HCT116 (cell line): Measurements from ENCODE around the gene KASH5. TPM values are rescaled to one million over a fixed set of nuclear protein-coding genes. Genes with fewer than 3 reads are reported as not detected.

Experiments used
- ATAC-seq: fragments of 200-7000 bp; cut with Tn5 transposase; 2 replicates; pipeline ENCODE4 v1.9.1; 2020; ENCODE audit warnings: mild to moderate bottlenecking, moderate library complexity
- BruUV-seq: library from RNA; stranded (reverse); fragments of 400-500 nt; replicated peaks from 2 replicates; lab custom pipeline; 2021; lab: Mats Ljungman, UMichigan
- CTCF ChIA-PET: fragments of 300-600 bp; sonication (Branson Sonifier 250); formaldehyde crosslinking; loops from one replicate; lab custom pipeline; 2021; ENCODE audit warnings: antibody characterized with exemption; lab: Charles Lee
- POLR2A ChIA-PET: fragments of 300-600, 350-600 bp; sonication (Branson Sonifier 250); formaldehyde crosslinking; loops from one replicate; lab custom pipeline; 2021; ENCODE audit warnings: antibody characterized with exemption; lab: Charles Lee
- RAD21 ChIA-PET, 2 experiments: fragments of 300-600 bp; sonication (Branson Sonifier 250); formaldehyde crosslinking; loops; one replicate each; lab custom pipeline; 2023; ENCODE audit warnings: low total read pairs in 2 of 2; ENCODE audit not compliant: uncharacterized antibody in 2 of 2, unreplicated experiment in 2 of 2, low non-redundant PET in 1 of 2; lab: Charles Lee
- DNase-seq: peaks from one replicate; pipeline ENCODE4 v3.0.0-alpha.2; 2010; ENCODE audit warnings: low read depth, low spot score
- H2AFZ ChIP-seq: fragments of 200-600 bp; shearing (Covaris generic), sonication (generic); 2 replicates; pipeline ENCODE4 v1.6.1; 2017; ENCODE audit warnings: low read depth, mixed run types, mixed read lengths, antibody characterized with exemption, low read length; ENCODE audit not compliant: poor library complexity, severe bottlenecking
- H3K27ac ChIP-seq: 2 replicates; pipeline ENCODE4 v1.5.1; 2012; ENCODE audit warnings: low read depth, low read length
- H3K27me3 ChIP-seq: fragments of 200-600 bp; sonication (generic); 2 replicates; pipeline ENCODE4 v1.6.1; 2016; ENCODE audit warnings: mixed run types, low read length, mixed read lengths; ENCODE audit not compliant: insufficient read depth
- H3K36me3 ChIP-seq, 2 experiments: fragments of 200-500 bp in 1 of 2; fragments of 200-600 bp in 1 of 2; sonication (Bioruptor generic) in 1 of 2; sonication (generic) in 1 of 2; 2 replicates each; pipeline versions ENCODE4 v1.5.1 to v1.6.1; 2014 to 2016; ENCODE audit warnings: low read length in 2 of 2, inconsistent platforms in 1 of 2, mixed read lengths in 1 of 2, mixed run types in 1 of 2; ENCODE audit not compliant: insufficient read depth in 2 of 2, control insufficient read depth in 1 of 2
- H3K4me1 ChIP-seq, 2 experiments: fragments of 200-600 bp in 1 of 2; sonication (generic) in 1 of 2; 2 replicates each; pipeline versions ENCODE4 v1.5.1 to v1.6.1; 2012 to 2017; ENCODE audit warnings: low read length in 2 of 2, inconsistent platforms in 1 of 2, mild to moderate bottlenecking in 1 of 2, mixed read lengths in 1 of 2, mixed run types in 1 of 2, moderate library complexity in 1 of 2; ENCODE audit not compliant: insufficient read depth in 2 of 2, control insufficient read depth in 1 of 2
- H3K4me2 ChIP-seq: fragments of 200-600 bp; sonication (generic); 2 replicates; pipeline ENCODE4 v1.6.1; 2017; ENCODE audit warnings: mixed run types, low read length, mixed read lengths
- H3K4me3 ChIP-seq, 2 experiments: fragments of 200-600 bp in 1 of 2; sonication (generic) in 1 of 2; replicated peaks in 1 of 2; 2 replicates each; pipeline ENCODE4 v1.5.1; 2011 to 2016; ENCODE audit warnings: low read length in 2 of 2, control low read depth in 1 of 2, low read depth in 1 of 2, mild to moderate bottlenecking in 1 of 2, mixed read lengths in 1 of 2, mixed run types in 1 of 2
- H3K79me2 ChIP-seq: fragments of 200-600 bp; sonication (generic); 2 replicates; pipeline ENCODE4 v1.6.1; 2017; ENCODE audit warnings: mild to moderate bottlenecking, mixed run types, low read length, moderate library complexity, mixed read lengths; ENCODE audit not compliant: insufficient read depth
- H3K9ac ChIP-seq: fragments of 200-600 bp; sonication (generic); 2 replicates; pipeline ENCODE4 v1.6.1; 2016; ENCODE audit warnings: low read length, mixed read lengths
- H3K9me2 ChIP-seq: fragments of 200-600 bp; sonication (generic), shearing (Covaris generic); 2 replicates; pipeline ENCODE4 v1.6.1; 2017; ENCODE audit warnings: mixed run types, mild to moderate bottlenecking, moderate library complexity; ENCODE audit not compliant: insufficient read depth
- H3K9me3 ChIP-seq, 2 experiments: fragments of 200-500 bp in 1 of 2; fragments of 200-600 bp in 1 of 2; sonication (Bioruptor generic) in 1 of 2; sonication (generic) in 1 of 2; 2 replicates each; pipeline ENCODE4 v1.6.1; 2014 to 2017; ENCODE audit warnings: low read length in 2 of 2, mixed read lengths in 2 of 2, inconsistent platforms in 1 of 2, low read depth in 1 of 2, mild to moderate bottlenecking in 1 of 2, mixed run types in 1 of 2, moderate library complexity in 1 of 2; ENCODE audit not compliant: control insufficient read depth in 1 of 2, insufficient read depth in 1 of 2
- H4K20me1 ChIP-seq: fragments of 200-600 bp; sonication (generic), shearing (Covaris generic); 2 replicates; pipeline ENCODE4 v1.6.1; 2017; ENCODE audit warnings: mixed run types, mild to moderate bottlenecking, moderate library complexity; ENCODE audit not compliant: insufficient read depth
- POLR2A ChIP-seq: IDR thresholded peaks from 2 replicates; pipeline ENCODE4 v1.7.0; 2011; ENCODE audit warnings: borderline replicate concordance; ENCODE audit not compliant: insufficient read depth, insufficient read length; ENCODE audit errors: extremely low read depth
- POLR2AphosphoS5 ChIP-seq: IDR thresholded peaks from 2 replicates; pipeline ENCODE4 v1.6.1; 2011; ENCODE audit warnings: mild to moderate bottlenecking, low read depth, low read length, moderate library complexity
- SIN3A ChIP-seq: IDR thresholded peaks from 2 replicates; pipeline ENCODE4 v1.6.1; 2012; ENCODE audit warnings: low read depth
- SP1 ChIP-seq: IDR thresholded peaks from 2 replicates; pipeline ENCODE4 v1.6.1; 2012; ENCODE audit warnings: low read depth
- SRF ChIP-seq: IDR thresholded peaks from 2 replicates; pipeline ENCODE4 v1.6.1; 2012; ENCODE audit warnings: low read depth
- TCF7L2 ChIP-seq: IDR thresholded peaks from 2 replicates; pipeline ENCODE4 v1.7.0; 2011; ENCODE audit warnings: borderline replicate concordance, inconsistent platforms; ENCODE audit not compliant: insufficient read depth, insufficient read length; ENCODE audit errors: extremely low read depth
- ZBTB33 ChIP-seq: IDR thresholded peaks from 2 replicates; pipeline ENCODE4 v1.6.1; 2011; ENCODE audit warnings: mild to moderate bottlenecking, low read length, moderate library complexity; ENCODE audit not compliant: insufficient replicate concordance; ENCODE audit errors: extremely low read depth
- ZFX ChIP-seq: fragments of 450-650 bp; IDR thresholded peaks from 2 replicates; pipeline ENCODE4 v1.6.1; 2017
- intact Hi-C: fragments of 100-400 bp; cut with micrococcal nuclease; formaldehyde crosslinking; loops from 2 replicates; pipeline ENCODE4 v1.10.0; 2022
- total RNA-seq: library from RNA; stranded (reverse); gene quantifications from one replicate; pipeline ENCODE4 v1.2.1, GENCODE V29; 2021; ENCODE audit not compliant: unreplicated experiment
- TF ChIP-seq, protein P1 (sequence below), 3 experiments: fragments of 200-600 bp in 1 of 3; sonication (generic) in 1 of 3; IDR thresholded peaks in 2 of 3; conservative IDR thresholded peaks in 1 of 3; 2 replicates each; pipeline ENCODE4 v1.5.1; 2012 to 2017; ENCODE audit warnings: low read depth in 2 of 3, low read length in 2 of 3, antibody characterized with exemption in 1 of 3, borderline replicate concordance in 1 of 3, control low read depth in 1 of 3, mild to moderate bottlenecking in 1 of 3, mixed read lengths in 1 of 3, mixed run types in 1 of 3, moderate library complexity in 1 of 3; ENCODE audit not compliant: insufficient read depth in 1 of 3
- TF ChIP-seq, protein P2 (sequence below): IDR thresholded peaks from 2 replicates; pipeline ENCODE4 v1.6.1; 2012
- TF ChIP-seq, protein P3 (sequence below): IDR thresholded peaks from 2 replicates; pipeline ENCODE4 v1.6.1; 2012; ENCODE audit warnings: low read depth

Gene KASH5
- total RNA-seq, 1 experiment from 2014 or later: not detected

DNA sequence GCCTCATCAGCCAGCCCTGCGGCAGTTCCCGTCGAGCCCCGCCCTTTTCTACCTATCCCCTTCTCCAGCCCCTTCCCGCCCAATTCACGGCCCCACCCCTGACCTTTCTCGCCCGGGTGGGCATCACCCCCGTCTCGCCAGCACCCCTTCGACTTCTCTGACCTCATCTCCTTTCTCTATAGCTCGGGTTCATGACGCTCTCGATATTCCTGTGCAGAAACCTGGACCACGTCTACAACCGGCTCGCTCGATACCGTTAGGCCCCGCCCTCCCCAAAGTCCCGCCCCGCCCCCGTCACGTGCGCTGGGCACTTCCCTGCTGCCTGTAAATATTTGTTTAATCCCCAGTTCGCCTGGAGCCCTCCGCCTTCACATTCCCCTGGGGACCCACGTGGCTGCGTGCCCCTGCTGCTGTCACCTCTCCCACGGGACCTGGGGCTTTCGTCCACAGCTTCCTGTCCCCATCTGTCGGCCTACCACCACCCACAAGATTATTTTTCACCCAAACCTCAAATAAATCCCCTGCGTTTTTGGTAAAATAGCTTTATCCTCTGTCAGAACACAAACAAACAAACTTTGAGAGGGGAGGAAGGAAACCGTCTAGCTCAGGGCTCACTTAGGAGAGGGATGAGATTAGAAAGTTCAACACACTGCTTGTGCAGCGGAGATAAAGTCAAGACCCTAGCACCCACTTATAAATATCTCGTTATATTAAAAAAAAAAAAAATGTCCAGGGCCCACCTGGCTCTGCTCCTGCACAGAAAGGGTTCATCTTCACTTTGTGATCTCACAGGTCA is 47.8 kb upstream of the KASH5 start (continued):
- TF ChIP-seq, protein P1, sequence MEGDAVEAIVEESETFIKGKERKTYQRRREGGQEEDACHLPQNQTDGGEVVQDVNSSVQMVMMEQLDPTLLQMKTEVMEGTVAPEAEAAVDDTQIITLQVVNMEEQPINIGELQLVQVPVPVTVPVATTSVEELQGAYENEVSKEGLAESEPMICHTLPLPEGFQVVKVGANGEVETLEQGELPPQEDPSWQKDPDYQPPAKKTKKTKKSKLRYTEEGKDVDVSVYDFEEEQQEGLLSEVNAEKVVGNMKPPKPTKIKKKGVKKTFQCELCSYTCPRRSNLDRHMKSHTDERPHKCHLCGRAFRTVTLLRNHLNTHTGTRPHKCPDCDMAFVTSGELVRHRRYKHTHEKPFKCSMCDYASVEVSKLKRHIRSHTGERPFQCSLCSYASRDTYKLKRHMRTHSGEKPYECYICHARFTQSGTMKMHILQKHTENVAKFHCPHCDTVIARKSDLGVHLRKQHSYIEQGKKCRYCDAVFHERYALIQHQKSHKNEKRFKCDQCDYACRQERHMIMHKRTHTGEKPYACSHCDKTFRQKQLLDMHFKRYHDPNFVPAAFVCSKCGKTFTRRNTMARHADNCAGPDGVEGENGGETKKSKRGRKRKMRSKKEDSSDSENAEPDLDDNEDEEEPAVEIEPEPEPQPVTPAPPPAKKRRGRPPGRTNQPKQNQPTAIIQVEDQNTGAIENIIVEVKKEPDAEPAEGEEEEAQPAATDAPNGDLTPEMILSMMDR (IDR thresholded peaks at IDR 0.05 in 2 of 3, conservative IDR thresholded peaks at IDR 0.05 in 1 of 3; ENCODE audit: borderline replicate concordance in 1 of 3, insufficient read depth in 1 of 3, low read depth in 2 of 3, low read length in 2 of 3): no peak
- TF ChIP-seq SIN3A (no peak), ZFX (no peak), SRF (no peak), TCF7L2 (no peak), POLR2A (no peak)
- TF ChIP-seq, protein P2, sequence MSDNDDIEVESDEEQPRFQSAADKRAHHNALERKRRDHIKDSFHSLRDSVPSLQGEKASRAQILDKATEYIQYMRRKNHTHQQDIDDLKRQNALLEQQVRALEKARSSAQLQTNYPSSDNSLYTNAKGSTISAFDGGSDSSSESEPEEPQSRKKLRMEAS: no peak
- TF ChIP-seq, all 23 proteins: peak for 0

DNA sequence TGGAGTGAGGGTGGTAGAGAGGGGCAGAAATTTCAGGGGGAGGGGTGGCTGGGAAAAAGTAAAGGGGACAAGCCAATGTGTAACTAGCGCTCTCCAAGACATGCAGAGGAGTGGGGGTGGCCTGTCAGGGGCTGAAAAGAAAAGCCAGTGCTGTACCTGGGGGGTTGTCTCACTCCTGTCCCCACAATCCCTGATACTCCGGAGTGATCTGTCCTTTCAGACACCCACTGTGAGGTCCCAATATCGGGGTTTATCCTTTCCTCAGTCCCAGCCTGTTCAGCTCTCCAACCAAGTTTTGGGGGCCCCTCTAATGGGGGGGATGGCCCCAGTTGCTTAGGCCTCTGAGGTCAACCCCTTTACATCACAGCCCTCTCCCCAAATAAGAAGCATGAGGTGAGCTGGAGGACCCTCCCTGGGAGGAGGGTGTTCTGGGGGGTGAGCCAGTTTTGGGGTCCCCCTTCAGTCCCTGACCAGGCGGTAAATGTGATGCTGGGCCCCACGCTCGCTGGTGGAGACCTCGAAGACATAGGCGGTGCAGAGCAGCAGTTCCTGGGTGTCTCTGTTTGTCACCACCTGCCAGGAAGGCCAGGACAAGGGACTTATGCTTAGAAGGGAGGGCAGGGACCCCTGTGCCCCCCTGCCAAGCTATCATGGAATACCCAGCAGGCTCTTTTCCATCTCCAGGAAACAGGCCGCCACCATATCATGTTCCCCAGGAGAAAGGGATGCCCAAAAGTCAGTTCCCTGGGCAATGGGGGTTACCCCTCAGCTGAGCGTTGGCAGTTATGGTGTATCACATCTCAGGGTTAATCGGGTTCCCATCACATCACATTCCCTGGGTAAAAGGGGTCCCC is 47.0 kb upstream of the KASH5 start:
- TF ChIP-seq SIN3A (no peak), ZBTB33 (no peak), POLR2AphosphoS5 (no peak), SP1 (no peak)
- TF ChIP-seq, protein P3, sequence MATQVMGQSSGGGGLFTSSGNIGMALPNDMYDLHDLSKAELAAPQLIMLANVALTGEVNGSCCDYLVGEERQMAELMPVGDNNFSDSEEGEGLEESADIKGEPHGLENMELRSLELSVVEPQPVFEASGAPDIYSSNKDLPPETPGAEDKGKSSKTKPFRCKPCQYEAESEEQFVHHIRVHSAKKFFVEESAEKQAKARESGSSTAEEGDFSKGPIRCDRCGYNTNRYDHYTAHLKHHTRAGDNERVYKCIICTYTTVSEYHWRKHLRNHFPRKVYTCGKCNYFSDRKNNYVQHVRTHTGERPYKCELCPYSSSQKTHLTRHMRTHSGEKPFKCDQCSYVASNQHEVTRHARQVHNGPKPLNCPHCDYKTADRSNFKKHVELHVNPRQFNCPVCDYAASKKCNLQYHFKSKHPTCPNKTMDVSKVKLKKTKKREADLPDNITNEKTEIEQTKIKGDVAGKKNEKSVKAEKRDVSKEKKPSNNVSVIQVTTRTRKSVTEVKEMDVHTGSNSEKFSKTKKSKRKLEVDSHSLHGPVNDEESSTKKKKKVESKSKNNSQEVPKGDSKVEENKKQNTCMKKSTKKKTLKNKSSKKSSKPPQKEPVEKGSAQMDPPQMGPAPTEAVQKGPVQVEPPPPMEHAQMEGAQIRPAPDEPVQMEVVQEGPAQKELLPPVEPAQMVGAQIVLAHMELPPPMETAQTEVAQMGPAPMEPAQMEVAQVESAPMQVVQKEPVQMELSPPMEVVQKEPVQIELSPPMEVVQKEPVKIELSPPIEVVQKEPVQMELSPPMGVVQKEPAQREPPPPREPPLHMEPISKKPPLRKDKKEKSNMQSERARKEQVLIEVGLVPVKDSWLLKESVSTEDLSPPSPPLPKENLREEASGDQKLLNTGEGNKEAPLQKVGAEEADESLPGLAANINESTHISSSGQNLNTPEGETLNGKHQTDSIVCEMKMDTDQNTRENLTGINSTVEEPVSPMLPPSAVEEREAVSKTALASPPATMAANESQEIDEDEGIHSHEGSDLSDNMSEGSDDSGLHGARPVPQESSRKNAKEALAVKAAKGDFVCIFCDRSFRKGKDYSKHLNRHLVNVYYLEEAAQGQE: no peak
- Histone ChIP-seq H3K27me3 (no peaks in the 10 kb centered on the region), H3K36me3 (peaks cover 15 to 23% of the 10 kb centered on the region in 2 experiments; a peak in 3 of 4 replicates), H3K9ac (no peak overlapping the region), H3K4me3 (no peak overlapping the region), H3K9me2 (no peaks in the 10 kb centered on the region), H2AFZ (no peak overlapping the region), H3K27ac (no peak overlapping the region), H3K79me2 (no peaks in the 10 kb centered on the region), H4K20me1 (no peaks in the 10 kb centered on the region), H3K4me2 (no peak overlapping the region), H3K9me3 (no peaks in the 10 kb centered on the region), H3K4me1 (peaks cover 0 to 6% of the 10 kb centered on the region in 2 experiments; a peak in 1 of 4 replicates)
- CTCF ChIA-PET: no interaction called here
- DNase-seq (no peak), ATAC-seq (no peak)
- POLR2A ChIA-PET: no interaction called here
- TSS peak; percentile 44 for BruUV-seq
- intact Hi-C loops: no loop called here
- RAD21 ChIA-PET: no interaction called here
